ENCODE measurements around the gene MAP2K4.

Gene MAP2K4

DNA sequence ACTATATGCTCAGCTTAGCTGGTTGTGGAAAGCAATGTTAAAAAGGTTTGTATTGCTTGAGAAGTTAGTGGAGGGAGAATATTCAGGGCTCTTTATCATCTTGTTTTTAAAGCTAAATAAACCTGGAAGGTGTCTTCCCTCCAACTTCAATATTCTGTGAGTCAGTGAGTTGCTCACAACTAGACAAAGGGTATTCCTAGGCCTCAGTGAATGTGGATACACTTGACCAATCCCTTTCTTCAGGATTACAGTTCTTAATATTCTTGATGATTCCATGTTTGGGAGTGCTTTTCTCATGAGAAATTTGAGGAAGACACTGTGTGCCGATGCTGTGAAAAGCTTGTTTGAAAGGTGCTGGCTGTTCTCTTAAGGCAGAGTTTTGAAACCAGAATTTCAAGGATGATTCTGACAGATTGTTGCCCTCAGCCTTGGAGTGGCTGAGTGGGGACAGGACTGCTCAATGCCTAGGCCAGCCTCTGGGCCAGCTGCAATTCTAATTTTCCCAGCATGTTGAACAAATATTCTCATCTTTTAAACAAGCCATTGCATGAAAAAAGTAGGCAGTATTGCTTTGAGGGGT is 30.1 kb downstream of the MAP2K4 start:
- Histone ChIP-seq H3K4me2 (ENCODE audit: insufficient read depth, low read length, poor library complexity, severe bottlenecking) (no peak overlapping the region), H3K23ac (ENCODE audit: low read depth, low read length, poor library complexity) (no peak overlapping the region), H3K4ac (ENCODE audit: low read length) (no peak overlapping the region), H3K18ac (ENCODE audit: low read length) (no peak overlapping the region), H3K9ac (ENCODE audit: low read depth, low read length, poor library complexity) (no peak overlapping the region), H2BK5ac (ENCODE audit: low read length) (no peak overlapping the region), H2BK15ac (ENCODE audit: low read length) (no peak overlapping the region), H2AFZ (ENCODE audit: low read length) (no peak overlapping the region), H3K14ac (ENCODE audit: low read length) (no peak overlapping the region), H3K9me3 (replicated peaks in 1 of 2; ENCODE audit: control insufficient read depth in 2 of 2, insufficient read depth in 1 of 2, low read depth in 1 of 2, low read length in 2 of 2) (no peaks in the 10 kb centered on the region), H3K4me1 (ENCODE audit: control insufficient read depth in 2 of 2, insufficient read depth in 1 of 2, low read depth in 1 of 2, low read length in 2 of 2) (peaks cover 5 to 8% of the 10 kb centered on the region in 2 donors), H3K79me1 (ENCODE audit: low read depth, low read length) (peaks cover 2% of the 10 kb centered on the region), H2BK12ac (ENCODE audit: low read length) (no peak overlapping the region), H4K91ac (ENCODE audit: low read depth, low read length, poor library complexity) (no peak overlapping the region), H4K8ac (ENCODE audit: low read depth, low read length) (no peak overlapping the region), H3K36me3 (replicated peaks in 1 of 2; ENCODE audit: control insufficient read depth in 2 of 2, insufficient read depth in 2 of 2, low read length in 2 of 2) (no peaks in the 10 kb centered on the region), H3K4me3 (ENCODE audit: low read length in 2 of 2) (no peak overlapping the region), H3K27ac (replicated peaks; ENCODE audit: low read length) (no peak overlapping the region), H2AK5ac (ENCODE audit: low read depth, low read length) (no peak overlapping the region), H2BK120ac (ENCODE audit: low read depth, low read length) (no peak overlapping the region), H3K27me3 (ENCODE audit: control insufficient read depth in 3 of 3, insufficient read depth in 3 of 3, low read depth in 1 of 3, low read length in 3 of 3) (no peaks in the 10 kb centered on the region)
- no peak for DNase-seq (ENCODE audit: low spot score)
- WGBS, 2 donors (ENCODE audit: extremely low coverage in 2 of 2, insufficient read length in 2 of 2, insufficient replicate concordance in 1 of 2): no CpG with 5 or more reads among the region's 1 CpG

DNA sequence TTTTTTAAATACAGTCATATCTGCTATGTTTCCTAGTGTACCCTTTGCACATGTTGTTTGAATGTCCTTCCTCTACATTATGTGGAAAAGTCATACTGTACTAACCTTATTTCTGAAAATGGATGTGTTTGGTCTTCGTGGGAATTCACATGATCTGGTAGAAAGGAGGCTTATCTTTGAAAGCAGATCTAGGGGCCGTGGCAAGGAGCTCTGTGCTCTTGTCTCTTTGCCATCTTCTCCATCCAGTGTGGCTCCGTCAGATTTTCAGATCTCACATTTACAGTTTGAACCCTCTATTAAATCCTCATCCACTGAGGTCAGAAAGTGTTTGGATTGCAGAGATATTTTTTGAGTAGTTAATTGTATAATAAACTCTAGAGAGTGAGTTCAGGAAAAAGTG is 32.9 kb downstream of the MAP2K4 start:
- WGBS, 2 donors (ENCODE audit: extremely low coverage in 2 of 2, insufficient read length in 2 of 2, insufficient replicate concordance in 1 of 2): no CpG with 5 or more reads among the region's 3 CpGs
- H3K27ac ChIP-seq (replicated peaks; ENCODE audit: low read length): no peak overlapping the region
- no peak overlapping the region for H3K23ac ChIP-seq (ENCODE audit: low read depth, low read length, poor library complexity)
- no peak overlapping the region for H2AFZ ChIP-seq (ENCODE audit: low read length)
- H2BK15ac ChIP-seq (ENCODE audit: low read length): no peak overlapping the region
- peaks cover 0 to 5% of the 10 kb centered on the region in 2 donors for H3K4me1 ChIP-seq (ENCODE audit: control insufficient read depth in 2 of 2, insufficient read depth in 1 of 2, low read depth in 1 of 2, low read length in 2 of 2)
- H3K79me1 ChIP-seq (ENCODE audit: low read depth, low read length): peaks cover 2% of the 10 kb centered on the region
- H4K8ac ChIP-seq (ENCODE audit: low read depth, low read length): no peak overlapping the region
- H3K18ac ChIP-seq (ENCODE audit: low read length): no peak overlapping the region
- no peak overlapping the region for H2BK5ac ChIP-seq (ENCODE audit: low read length)
- no peaks in the 10 kb centered on the region for H3K27me3 ChIP-seq (ENCODE audit: control insufficient read depth in 3 of 3, insufficient read depth in 3 of 3, low read depth in 1 of 3, low read length in 3 of 3)
- DNase-seq (ENCODE audit: low spot score): no peak
- no peaks in the 10 kb centered on the region for H3K9me3 ChIP-seq (replicated peaks in 1 of 2; ENCODE audit: control insufficient read depth in 2 of 2, insufficient read depth in 1 of 2, low read depth in 1 of 2, low read length in 2 of 2)
- H3K4me2 ChIP-seq (ENCODE audit: insufficient read depth, low read length, poor library complexity, severe bottlenecking): no peak overlapping the region
- H3K36me3 ChIP-seq (replicated peaks in 1 of 2; ENCODE audit: control insufficient read depth in 2 of 2, insufficient read depth in 2 of 2, low read length in 2 of 2): peaks cover 0 to 9% of the 10 kb centered on the region in 2 donors
- H2AK5ac ChIP-seq (ENCODE audit: low read depth, low read length): no peak overlapping the region
- no peak overlapping the region for H3K4ac ChIP-seq (ENCODE audit: low read length)
- H3K14ac ChIP-seq (ENCODE audit: low read length): no peak overlapping the region
- H3K4me3 ChIP-seq (ENCODE audit: low read length in 2 of 2): no peak overlapping the region
- H2BK120ac ChIP-seq (ENCODE audit: low read depth, low read length): no peak overlapping the region
- H2BK12ac ChIP-seq (ENCODE audit: low read length): no peak overlapping the region
- H3K9ac ChIP-seq (ENCODE audit: low read depth, low read length, poor library complexity): no peak overlapping the region
- no peak overlapping the region for H4K91ac ChIP-seq (ENCODE audit: low read depth, low read length, poor library complexity)

DNA sequence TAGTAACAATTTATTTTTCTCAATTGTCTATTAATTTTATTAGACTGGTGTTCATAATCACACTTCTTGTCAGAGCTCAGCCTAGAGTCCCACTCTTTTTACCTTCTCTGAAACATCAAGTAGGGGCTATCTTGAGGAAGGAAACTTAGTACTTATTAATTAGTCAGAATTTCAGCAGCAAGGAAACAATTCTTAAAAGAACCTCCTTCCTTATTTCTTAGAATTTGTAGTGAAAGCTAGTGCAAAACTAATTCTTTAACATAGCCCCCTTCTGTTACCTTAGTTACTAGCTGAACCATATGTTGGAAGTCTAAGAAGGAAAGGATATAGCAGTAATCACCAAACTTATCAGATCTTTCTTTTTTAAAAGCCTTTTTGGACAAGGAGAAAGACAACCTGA is 35.2 kb downstream of the MAP2K4 start:
- Histone ChIP-seq H3K23ac (ENCODE audit: low read depth, low read length, poor library complexity) (no peak overlapping the region), H2BK120ac (ENCODE audit: low read depth, low read length) (no peak overlapping the region), H3K27me3 (ENCODE audit: control insufficient read depth in 3 of 3, insufficient read depth in 3 of 3, low read depth in 1 of 3, low read length in 3 of 3) (no peaks in the 10 kb centered on the region), H2BK5ac (ENCODE audit: low read length) (no peak overlapping the region), H3K27ac (replicated peaks; ENCODE audit: low read length) (no peak overlapping the region), H4K8ac (ENCODE audit: low read depth, low read length) (no peak overlapping the region), H3K9me3 (replicated peaks in 1 of 2; ENCODE audit: control insufficient read depth in 2 of 2, insufficient read depth in 1 of 2, low read depth in 1 of 2, low read length in 2 of 2) (no peaks in the 10 kb centered on the region), H3K79me1 (ENCODE audit: low read depth, low read length) (peaks cover 2% of the 10 kb centered on the region), H3K18ac (ENCODE audit: low read length) (no peak overlapping the region), H4K91ac (ENCODE audit: low read depth, low read length, poor library complexity) (no peak overlapping the region), H2BK15ac (ENCODE audit: low read length) (no peak overlapping the region), H3K9ac (ENCODE audit: low read depth, low read length, poor library complexity) (no peak overlapping the region), H2AK5ac (ENCODE audit: low read depth, low read length) (no peak overlapping the region), H3K14ac (ENCODE audit: low read length) (no peak overlapping the region), H2BK12ac (ENCODE audit: low read length) (no peak overlapping the region), H3K4ac (ENCODE audit: low read length) (no peak overlapping the region), H3K4me2 (ENCODE audit: insufficient read depth, low read length, poor library complexity, severe bottlenecking) (no peak overlapping the region), H3K36me3 (replicated peaks in 1 of 2; ENCODE audit: control insufficient read depth in 2 of 2, insufficient read depth in 2 of 2, low read length in 2 of 2) (peaks cover 0 to 15% of the 10 kb centered on the region in 2 donors), H3K4me3 (ENCODE audit: low read length in 2 of 2) (no peak overlapping the region), H2AFZ (ENCODE audit: low read length) (no peak overlapping the region), H3K4me1 (ENCODE audit: control insufficient read depth in 2 of 2, insufficient read depth in 1 of 2, low read depth in 1 of 2, low read length in 2 of 2) (no peaks in the 10 kb centered on the region)
- no peak for DNase-seq (ENCODE audit: low spot score)

DNA sequence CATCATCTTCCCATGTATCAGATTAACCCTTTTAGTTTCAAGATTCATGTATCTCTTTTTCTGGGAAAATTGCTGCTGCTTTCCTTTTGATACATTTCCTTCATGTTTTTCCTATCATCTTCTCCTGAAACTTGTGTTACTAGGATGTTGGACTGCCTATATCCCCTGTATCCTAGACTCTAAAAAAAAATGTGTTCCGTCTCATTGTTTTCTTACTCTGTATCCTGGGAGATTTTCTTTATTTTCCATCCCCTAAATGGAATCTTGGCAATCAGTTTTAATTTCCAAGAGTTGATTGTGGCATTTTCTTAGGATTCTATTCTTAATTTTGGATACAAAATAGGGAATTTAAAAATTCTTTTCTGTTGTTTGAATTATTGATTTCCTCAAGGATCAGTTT is 36.8 kb downstream of the MAP2K4 start:
- H3K27ac ChIP-seq (replicated peaks; ENCODE audit: low read length): no peak overlapping the region
- H3K4me2 ChIP-seq (ENCODE audit: insufficient read depth, low read length, poor library complexity, severe bottlenecking): no peak overlapping the region
- no peak overlapping the region for H2BK12ac ChIP-seq (ENCODE audit: low read length)
- H3K14ac ChIP-seq (ENCODE audit: low read length): no peak overlapping the region
- H3K79me1 ChIP-seq (ENCODE audit: low read depth, low read length): peaks cover 3% of the 10 kb centered on the region
- H4K8ac ChIP-seq (ENCODE audit: low read depth, low read length): no peak overlapping the region
- no peaks in the 10 kb centered on the region for H3K4me1 ChIP-seq (ENCODE audit: control insufficient read depth in 2 of 2, insufficient read depth in 1 of 2, low read depth in 1 of 2, low read length in 2 of 2)
- H4K91ac ChIP-seq (ENCODE audit: low read depth, low read length, poor library complexity): no peak overlapping the region
- no CpG with 5 or more reads among the region's 1 CpG for WGBS, 2 donors (ENCODE audit: extremely low coverage in 2 of 2, insufficient read length in 2 of 2, insufficient replicate concordance in 1 of 2)
- H2BK120ac ChIP-seq (ENCODE audit: low read depth, low read length): no peak overlapping the region
- H3K18ac ChIP-seq (ENCODE audit: low read length): no peak overlapping the region
- no peak overlapping the region for H3K4me3 ChIP-seq (ENCODE audit: low read length in 2 of 2)
- no peak overlapping the region for H3K9ac ChIP-seq (ENCODE audit: low read depth, low read length, poor library complexity)
- H2BK5ac ChIP-seq (ENCODE audit: low read length): no peak overlapping the region
- peaks cover 2 to 4% of the 10 kb centered on the region in 2 donors for H3K9me3 ChIP-seq (replicated peaks in 1 of 2; ENCODE audit: control insufficient read depth in 2 of 2, insufficient read depth in 1 of 2, low read depth in 1 of 2, low read length in 2 of 2)
- no peak overlapping the region for H3K23ac ChIP-seq (ENCODE audit: low read depth, low read length, poor library complexity)
- H2BK15ac ChIP-seq (ENCODE audit: low read length): no peak overlapping the region
- no peak for DNase-seq (ENCODE audit: low spot score)
- H3K27me3 ChIP-seq (ENCODE audit: control insufficient read depth in 3 of 3, insufficient read depth in 3 of 3, low read depth in 1 of 3, low read length in 3 of 3): no peaks in the 10 kb centered on the region
- no peak overlapping the region for H3K4ac ChIP-seq (ENCODE audit: low read length)
- H2AK5ac ChIP-seq (ENCODE audit: low read depth, low read length): no peak overlapping the region
- H2AFZ ChIP-seq (ENCODE audit: low read length): no peak overlapping the region
- peaks cover 0 to 18% of the 10 kb centered on the region in 2 donors for H3K36me3 ChIP-seq (replicated peaks in 1 of 2; ENCODE audit: control insufficient read depth in 2 of 2, insufficient read depth in 2 of 2, low read length in 2 of 2)
